NCI-H446 treated with DMSO at 0.1 percent for 48 hours (cell line): ENCODE data around the gene PSG7.
"Not testable (repeated sequence)": the region's sequence is repeated elsewhere in the genome, so short reads cannot be mapped to it uniquely, and the experiment has no call there.

Experiments
- DNase-seq: peaks from one replicate; lab custom pipeline; 2025; lab: John Stamatoyannopoulos, UW

PSG7 gene

GRCh38 chr19:42937107-42937506 lies at the start of gene PSG7:
Gene PSG7, minus strand, starts transcription at chr19:42937207. Its CDS starts 131 bp downstream, at chr19:42937076.
- not testable (repeated sequence) for DNase-seq

DNA sequence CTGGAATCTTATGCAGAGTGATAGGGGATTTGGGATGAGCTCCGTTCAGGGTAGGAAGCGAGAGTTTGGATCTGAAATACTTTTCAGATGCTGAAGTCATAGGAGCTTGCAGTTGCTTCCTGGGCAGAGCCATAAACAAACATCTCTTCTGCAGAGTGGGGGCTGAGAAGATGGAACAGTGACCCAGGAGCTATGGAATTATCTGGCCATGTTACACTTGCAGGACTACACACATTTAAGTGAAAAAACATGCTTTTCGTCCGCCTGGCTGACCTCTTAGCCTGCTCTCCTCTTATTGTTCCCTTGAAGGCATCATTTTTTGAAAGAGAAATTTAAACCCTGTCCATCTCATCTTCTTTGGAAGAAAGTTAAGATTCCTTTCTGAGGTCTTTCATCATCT lies 48.6 kb upstream of the PSG7 start:
- DNase-seq = no peak

DNA sequence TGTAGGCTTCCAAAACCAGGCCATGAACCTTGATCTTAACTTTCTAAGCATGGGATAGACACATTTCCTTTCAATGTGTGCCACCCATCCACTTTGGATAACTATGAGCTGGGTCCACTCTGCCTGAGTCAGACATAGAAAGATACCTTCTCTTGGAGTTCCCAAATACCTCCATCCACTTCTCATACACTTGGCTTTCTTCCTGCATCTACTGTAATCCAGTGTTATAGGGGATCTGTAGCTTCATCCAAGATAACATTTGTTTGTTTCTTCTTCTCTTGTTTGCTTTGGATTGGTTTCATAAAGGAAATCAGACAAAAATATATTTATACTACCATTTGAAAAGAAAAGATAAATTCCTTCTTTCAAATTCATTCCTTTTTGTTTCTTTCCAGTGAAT lies 45.1 kb upstream of the PSG7 start:
- not testable (repeated sequence) for DNase-seq

- not testable (repeated sequence) for DNase-seq
These were observed 34.4 kb upstream of the PSG7 start for GRCh38 chr19:42971451-42971850.

DNA sequence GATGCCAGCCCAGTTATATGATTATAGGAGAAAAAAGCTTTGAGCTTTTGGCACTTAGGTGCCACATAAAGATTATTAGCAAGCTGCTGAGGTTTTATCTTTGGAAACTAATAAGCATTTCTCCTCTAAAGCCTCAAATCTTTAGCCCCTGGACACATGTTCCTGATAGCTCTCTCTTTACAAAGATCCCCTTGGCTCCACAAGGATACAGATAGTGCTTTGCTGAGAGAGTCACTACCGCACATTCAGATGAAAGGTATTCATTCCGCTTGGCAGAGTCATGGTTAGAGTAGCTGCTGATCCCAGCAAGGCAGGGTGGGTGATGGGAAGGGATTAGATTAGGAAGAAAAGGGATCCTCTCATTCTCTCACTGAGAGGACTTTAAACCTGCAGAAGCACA lies 28.2 kb upstream of the PSG7 start:
- DNase-seq = no peak

GRCh38 chr19:42961119-42961518 lies 24.1 kb upstream of the PSG7 start:
- no peak for DNase-seq

GRCh38 chr19:42952126-42952525 lies 15.1 kb upstream of the PSG7 start:
- DNase-seq = not testable (repeated sequence)

DNA sequence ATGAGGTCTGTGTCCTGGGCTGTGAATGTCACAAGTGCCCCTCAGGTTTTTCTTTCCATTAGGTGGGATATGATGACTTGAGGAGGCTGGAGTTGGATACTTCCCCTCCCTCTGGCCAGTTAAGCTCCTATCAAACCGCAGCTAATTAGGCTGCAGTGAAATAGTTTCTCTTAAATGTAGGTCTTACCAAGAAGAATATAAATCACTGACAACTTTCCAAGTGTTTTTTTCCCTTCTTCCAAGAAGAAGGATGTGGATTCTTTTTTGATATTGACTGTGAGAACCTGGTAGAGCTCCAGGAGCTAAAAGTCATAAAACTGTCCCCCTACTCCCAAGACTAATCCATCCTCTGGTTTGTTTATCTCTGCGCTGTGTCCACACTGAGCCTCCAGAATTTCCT lies 14.5 kb upstream of the PSG7 start:
- DNase-seq = not testable (repeated sequence)

GRCh38 chr19:42942187-42942789 lies 5.3 kb upstream of the PSG7 start:
- DNase-seq = no peak

DNA sequence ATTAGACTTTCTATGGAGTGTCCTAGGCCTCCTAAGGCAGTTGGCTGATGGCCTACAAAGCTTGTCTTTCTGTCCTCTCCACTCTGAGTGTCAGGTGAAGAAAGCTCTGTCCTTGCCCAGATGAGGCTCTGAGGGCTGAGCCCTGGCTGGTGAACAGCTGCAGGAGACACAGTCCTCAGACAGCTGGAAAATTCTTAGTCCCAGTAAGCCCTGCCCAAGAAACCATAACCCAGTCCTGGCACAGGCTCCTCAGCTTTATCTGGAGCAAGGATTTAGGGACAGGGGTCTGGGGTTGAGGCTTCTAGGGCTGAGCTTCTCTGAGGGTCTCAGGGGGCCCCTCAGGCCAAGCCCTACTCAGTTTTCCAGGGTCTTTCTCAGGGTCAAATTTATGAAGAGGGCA lies 2.3 kb downstream of the PSG7 start:
- DNase-seq = not testable (repeated sequence)

GRCh38 chr19:42934183-42934582 lies 2.8 kb downstream of the PSG7 start:
- not testable (repeated sequence) for DNase-seq

DNA sequence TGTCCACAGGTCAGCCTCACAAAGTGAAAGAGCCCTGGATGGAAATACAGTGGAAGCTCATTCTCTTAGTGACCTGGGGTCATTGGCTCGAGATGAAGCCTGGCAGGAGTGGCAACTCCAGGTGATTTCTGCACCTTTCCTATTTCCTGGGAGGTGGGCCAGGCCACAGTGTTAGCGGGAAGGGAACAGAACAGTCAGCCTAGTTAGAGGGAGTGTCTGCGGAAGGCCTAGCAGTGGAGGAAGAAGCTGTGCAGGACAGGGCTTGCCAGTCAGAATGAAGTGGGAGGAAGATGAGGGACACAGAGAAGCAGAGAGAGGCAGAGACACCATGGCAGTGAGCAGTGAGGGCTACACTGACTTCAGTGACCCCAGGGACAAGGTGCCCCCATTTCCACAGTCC lies 3.6 kb downstream of the PSG7 start:
- not testable (repeated sequence) for DNase-seq

DNA sequence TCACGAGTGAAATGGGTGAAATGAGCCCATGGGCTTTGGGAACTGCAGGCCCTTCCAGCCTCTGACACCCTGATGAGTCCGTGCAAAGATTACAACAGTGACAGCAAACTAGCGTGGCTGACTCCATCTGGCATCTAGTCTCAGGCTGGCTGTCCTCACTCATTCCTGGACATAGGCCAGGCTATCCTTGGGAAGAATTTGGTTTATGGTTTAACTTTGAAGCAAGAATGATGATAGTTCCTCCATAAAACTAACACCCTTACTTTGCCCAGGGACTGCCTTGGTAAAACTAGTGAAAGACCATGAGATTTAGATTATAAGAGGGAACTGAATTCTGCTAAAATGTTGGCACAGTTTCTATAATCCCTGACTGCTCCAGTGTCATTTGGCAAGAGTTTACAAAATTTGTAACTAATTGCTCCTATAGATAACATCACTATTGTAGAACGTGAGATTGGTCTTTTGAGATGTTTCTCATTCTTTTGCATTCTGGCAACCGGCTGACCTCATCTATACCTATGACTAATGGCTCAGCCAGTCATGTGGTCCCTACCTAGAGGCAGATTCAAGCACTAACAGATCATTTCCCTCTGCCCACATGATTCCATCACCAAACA lies 4.4 kb downstream of the PSG7 start:
- not testable (repeated sequence) for DNase-seq

GRCh38 chr19:42930214-42930613 lies 6.8 kb downstream of the PSG7 start:
- DNase-seq = not testable (repeated sequence)

DNA sequence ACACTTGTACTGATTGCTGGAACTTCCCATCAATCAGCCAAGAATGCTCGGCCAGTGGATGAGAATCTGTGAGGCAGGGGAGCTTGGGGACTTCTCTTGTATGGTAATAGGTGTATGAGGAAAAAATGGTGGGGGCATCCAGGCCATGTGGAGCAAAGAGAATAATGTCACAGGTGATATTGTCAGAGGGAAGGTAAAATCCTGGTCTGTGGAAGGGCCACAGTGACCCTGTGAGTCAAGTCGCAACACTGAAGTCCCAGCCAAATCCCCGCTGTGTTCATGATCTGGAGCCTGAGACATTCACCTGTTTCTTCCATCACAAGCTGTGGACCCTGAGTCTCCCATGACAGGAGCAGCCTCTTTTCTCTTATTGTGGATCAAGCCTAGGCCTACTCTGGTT lies 8.1 kb downstream of the PSG7 start:
- DNase-seq = no peak

DNA sequence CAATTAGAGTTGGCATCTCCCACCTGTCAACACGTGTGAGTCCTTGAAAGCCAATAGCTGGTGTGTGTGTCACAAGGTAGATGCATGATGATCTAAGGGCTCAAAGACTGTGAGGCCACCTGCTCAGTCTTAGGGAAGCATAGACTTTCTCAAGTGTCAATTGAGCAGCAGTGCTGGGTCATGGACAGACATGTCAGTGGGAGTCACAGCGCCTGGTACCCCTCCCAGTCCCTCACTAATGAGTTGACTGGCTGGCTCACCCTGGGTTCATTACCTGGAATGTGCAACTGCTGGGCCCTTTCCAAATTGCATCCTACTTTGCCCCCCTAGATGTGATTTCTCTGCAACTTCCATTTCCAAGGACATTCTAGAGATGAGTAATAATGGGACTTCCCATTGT lies 10.2 kb downstream of the PSG7 start:
- no peak for DNase-seq

GRCh38 chr19:42923106-42923505 lies 13.9 kb downstream of the PSG7 start:
- not testable (repeated sequence) for DNase-seq

DNA sequence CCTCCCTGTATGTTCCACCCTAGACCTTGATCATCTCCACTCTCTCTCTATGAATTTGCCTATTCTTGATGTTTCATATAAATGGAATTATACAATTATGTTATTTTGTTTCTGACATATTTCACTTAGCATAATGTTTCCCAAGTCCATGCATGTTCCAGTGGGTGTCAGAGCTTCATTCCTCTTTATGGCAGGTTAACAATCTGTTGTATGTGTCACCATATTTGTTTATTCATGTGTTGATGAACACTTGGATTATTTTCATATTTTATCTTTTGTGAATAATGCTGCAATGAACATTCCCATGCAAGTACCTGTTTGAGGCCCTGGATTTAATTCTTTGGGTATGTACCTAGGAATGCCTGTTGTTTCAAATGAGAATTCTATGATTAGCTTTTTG lies 16.0 kb downstream of the PSG7 start:
- not testable (repeated sequence) for DNase-seq

- DNase-seq = no peak
These were observed 17.3 kb downstream of the PSG7 start for GRCh38 chr19:42919757-42920079.

- not testable (repeated sequence) for DNase-seq
These were observed 17.8 kb downstream of the PSG7 start for GRCh38 chr19:42919070-42919756.

DNA sequence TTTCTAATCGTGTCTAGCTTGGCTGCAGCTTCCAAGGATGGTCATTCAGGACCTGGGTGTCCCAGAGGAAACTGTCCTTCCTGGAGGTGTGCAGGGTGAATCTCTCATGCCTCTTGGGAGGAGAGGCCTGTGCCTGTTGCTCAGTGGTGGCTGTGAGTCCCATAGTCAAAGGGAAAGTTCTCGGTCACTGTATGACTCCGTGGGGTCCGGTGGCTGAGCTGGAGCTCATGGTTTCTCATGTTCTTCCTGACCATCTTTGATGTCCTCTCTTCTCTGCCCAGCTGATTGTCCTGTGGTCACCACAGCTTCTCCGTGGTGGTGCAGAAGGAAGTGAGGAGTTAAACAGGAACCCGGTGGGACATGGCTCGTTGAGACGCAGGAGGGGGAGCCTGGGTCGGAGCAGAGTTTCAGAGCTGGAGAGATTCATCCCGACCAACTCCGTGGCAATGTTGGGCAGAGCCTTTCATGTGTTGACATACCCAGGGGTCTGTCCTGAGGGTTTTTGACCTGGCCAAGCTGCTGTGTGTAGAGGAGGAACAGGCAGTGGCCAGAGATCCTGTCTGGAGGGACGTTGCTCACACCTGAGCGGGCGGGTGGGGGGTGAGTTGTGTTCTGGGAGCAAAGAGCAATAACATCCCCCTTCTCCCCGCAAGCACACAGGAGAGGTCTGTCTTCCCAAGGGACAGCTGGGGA lies 18.5 kb downstream of the PSG7 start:
- DNase-seq = not testable (repeated sequence)

GRCh38 chr19:42917634-42918033 lies 19.4 kb downstream of the PSG7 start, which contains the start of gene PSG6:
Gene PSG6, minus strand, starts transcription at chr19:42917894. Its CDS starts 102 bp downstream, at chr19:42917792.
- DNase-seq = not testable (repeated sequence)

DNA sequence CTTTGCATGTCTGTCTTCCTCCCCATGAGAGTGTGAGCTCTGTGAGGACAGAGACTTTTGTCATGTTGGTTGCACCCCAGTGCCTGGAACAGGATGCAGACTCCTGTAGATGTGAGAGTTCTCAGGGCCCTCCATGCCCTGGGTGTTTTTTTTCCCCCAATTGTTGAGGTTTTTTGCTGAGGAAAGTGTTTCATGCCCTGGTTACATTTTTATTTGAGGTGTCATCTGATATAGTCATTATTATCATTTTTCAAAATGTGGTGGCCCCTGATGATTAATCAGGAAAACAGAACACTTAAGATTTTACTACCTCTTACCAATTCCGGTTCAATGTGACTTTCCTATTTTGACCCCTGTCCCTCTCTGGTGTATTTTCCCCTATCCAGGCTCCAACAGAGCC lies 20.1 kb downstream of the PSG7 start:
- DNase-seq = not testable (repeated sequence)
